Vagina (tissue), 2 donors: ENCODE results near the gene KCTD17.
A peak's percentile ranks its signal among the peaks of the same experiment; 100 is the strongest.

Experiments
- CTCF ChIP-seq, 3 experiments: fragments of 450-650 bp in 2 of 3; fragments of 200-600 bp in 1 of 3; sonication (generic) in 1 of 3; IDR thresholded peaks; one replicate each; pipeline ENCODE4 v1.5.1; 2017 to 2019; ENCODE audit warnings: antibody characterized with exemption in 3 of 3, mild to moderate bottlenecking in 2 of 3, moderate library complexity in 2 of 3
- POLR2A ChIP-seq, 2 donors: fragments of 450-650 bp; IDR thresholded peaks; one replicate each; pipeline ENCODE4 v1.6.1; 2017; ENCODE audit warnings: antibody characterized with exemption in 2 of 2, mild to moderate bottlenecking in 2 of 2, moderate library complexity in 2 of 2
- POLR2AphosphoS5 ChIP-seq, 2 donors: sonication (generic); formaldehyde crosslinking; IDR thresholded peaks; one replicate each; pipeline ENCODE4 v1.9.0; 2017; ENCODE audit warnings: antibody characterized with exemption in 2 of 2, mild to moderate bottlenecking in 2 of 2, low read depth in 1 of 2; ENCODE audit not compliant: insufficient read depth in 1 of 2

DNA sequence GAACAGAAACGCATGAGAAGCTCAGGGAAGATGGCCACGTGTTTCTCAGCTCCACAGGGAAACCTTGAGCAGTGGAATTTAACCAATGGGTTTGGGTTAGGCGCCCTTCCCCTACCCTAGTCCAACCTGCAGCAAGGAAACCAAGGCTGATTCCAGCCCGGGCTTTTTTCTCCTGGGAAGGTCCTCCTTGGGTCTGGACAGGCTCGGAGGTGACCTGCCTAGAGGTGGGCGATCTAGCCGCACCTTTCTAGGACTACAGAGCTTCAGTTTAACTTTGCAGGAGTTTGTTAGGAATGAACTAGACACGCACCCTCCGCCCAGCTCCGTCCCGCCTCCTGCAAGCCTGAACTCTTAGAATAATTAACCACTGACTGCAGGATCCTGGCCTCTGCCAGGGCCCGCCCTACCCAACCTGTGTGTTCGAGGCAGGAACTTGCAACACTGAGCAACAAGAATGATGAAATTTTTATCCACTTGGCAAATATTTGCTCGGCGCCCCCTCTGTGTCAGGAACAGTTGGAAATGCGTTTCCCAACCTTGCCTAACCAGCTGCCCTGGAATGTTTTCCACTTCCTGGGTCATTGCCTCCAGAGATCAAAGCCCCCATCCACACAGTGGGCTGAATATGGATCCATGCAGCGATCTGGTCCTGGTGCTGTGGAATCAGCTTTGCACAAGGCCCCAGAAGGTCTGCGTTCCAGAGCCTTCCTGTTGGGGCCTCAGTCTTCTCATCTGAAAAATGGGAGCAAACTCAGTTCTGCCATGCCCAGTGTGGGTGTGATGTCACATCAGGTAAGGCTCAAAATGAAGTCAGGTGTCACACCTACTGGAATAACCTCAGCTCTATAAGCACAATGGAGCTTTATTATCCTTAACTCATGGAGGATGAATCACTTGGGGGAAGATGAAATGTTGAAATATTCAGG lies 18.7 kb upstream of the KCTD17 start:
- no peak for TF ChIP-seq CTCF (IDR thresholded peaks at IDR 0.05)
- TF ChIP-seq POLR2A (IDR thresholded peaks at IDR 0.05): no peak
- TF ChIP-seq POLR2AphosphoS5 (IDR thresholded peaks at IDR 0.05; ENCODE audit: insufficient read depth in 1 of 2, low read depth in 1 of 2): peak in 1 of 2 donors; percentile 35
